Measurements from ENCODE around the gene NDUFAF8.

- TF ChIP-seq ZNF311 (tag by site-specific recombination; IDR thresholded peaks at IDR 0.05; ENCODE audit: borderline replicate concordance) (no peak), CTCF (tag by site-specific recombination; IDR thresholded peaks at IDR 0.05) (no peak), ZNF843 (tag by site-specific recombination; IDR thresholded peaks at IDR 0.05) (no peak), ZNF155 (tag by site-specific recombination; IDR thresholded peaks at IDR 0.05) (no peak), ZBTB7A (tag by site-specific recombination; IDR thresholded peaks at IDR 0.05; ENCODE audit: low read depth) (no peak), ZNF138 (tag by site-specific recombination; IDR thresholded peaks at IDR 0.05; ENCODE audit: borderline replicate concordance) (no peak), YY1 (tag by site-specific recombination; IDR thresholded peaks at IDR 0.05) (no peak; the same call in 1 of the 2 replicates)
Measured at GRCh38 chr17:81247339-81247990, 8.3 kb downstream of the NDUFAF8 start.

Measured in HEK293 (cell line).